CD4-positive, alpha-beta T cell (primary cell): ENCODE data around the gene HTD2. TPM values are rescaled to one million over a fixed set of nuclear protein-coding genes. Genes with fewer than 3 reads are reported as not detected.

Experiments used
- ATAC-seq: fragments of 200-7000 bp; cut with Tn5 transposase; one replicate; pipeline ENCODE4 v1.10.0; 2022; ENCODE audit warnings: mild to moderate bottlenecking; ENCODE audit not compliant: poor library complexity
- CTCF ChIA-PET: fragments of 350-600 bp; sonication (Branson Sonifier 250); formaldehyde crosslinking; loops from one replicate; lab custom pipeline; 2021; ENCODE audit warnings: antibody characterized with exemption, inconsistent platforms; lab: Charles Lee
- POLR2A ChIA-PET: fragments of 350-600 bp; sonication (Branson Sonifier 250); formaldehyde crosslinking; loops from one replicate; lab custom pipeline; 2021; ENCODE audit warnings: antibody characterized with exemption, inconsistent platforms; lab: Charles Lee
- DNase-seq, 14 experiments: peaks; one replicate each; pipeline ENCODE4 v3.0.0-alpha.2; 2013 to 2020; ENCODE audit warnings: mixed read lengths in 2 of 14
- H3K27ac ChIP-seq, 2 donors: one replicate each; pipeline versions ENCODE4 v1.5.1 to v1.7.0; 2013; ENCODE audit warnings: low read length in 2 of 2, low read depth in 1 of 2, mild to moderate bottlenecking in 1 of 2
- H3K27me3 ChIP-seq, 2 experiments: 1 replicate in 1 of 2; 2 replicates in 1 of 2; pipeline versions ENCODE4 v1.6.1 to v1.7.0; 2013; ENCODE audit warnings: low read length in 2 of 2, control low read depth in 1 of 2, mild to moderate bottlenecking in 1 of 2, moderate library complexity in 1 of 2; ENCODE audit not compliant: insufficient read depth in 2 of 2, control insufficient read depth in 1 of 2
- H3K36me3 ChIP-seq: one replicate; pipeline ENCODE4 v1.6.1; 2013; ENCODE audit warnings: low read length, control low read depth; ENCODE audit not compliant: insufficient read depth
- H3K4me1 ChIP-seq: one replicate; pipeline ENCODE4 v1.6.1; 2013; ENCODE audit warnings: low read length, control low read depth; ENCODE audit not compliant: insufficient read depth
- H3K4me3 ChIP-seq: one replicate; pipeline ENCODE4 v1.5.1; 2013; ENCODE audit warnings: mild to moderate bottlenecking, low read length, moderate library complexity
- H3K9me3 ChIP-seq, 2 experiments: 1 replicate in 1 of 2; 2 replicates in 1 of 2; pipeline versions ENCODE4 v1.6.1 to v1.7.0; 2013; ENCODE audit warnings: low read length in 2 of 2, mild to moderate bottlenecking in 2 of 2, control low read depth in 1 of 2, moderate library complexity in 1 of 2; ENCODE audit not compliant: control insufficient read depth in 1 of 2, insufficient read depth in 1 of 2
- H3K27ac Mint-ChIP-seq: one replicate; pipeline ENCODE4 v1.8.0; 2020; ENCODE audit warnings: mixed read lengths
- H3K27me3 Mint-ChIP-seq: one replicate; pipeline ENCODE4 v1.8.0; 2021; ENCODE audit warnings: mixed read lengths
- H3K36me3 Mint-ChIP-seq: one replicate; pipeline ENCODE4 v1.8.0; 2021; ENCODE audit warnings: low read depth, mixed read lengths
- H3K4me1 Mint-ChIP-seq: one replicate; pipeline ENCODE4 v1.8.0; 2021; ENCODE audit warnings: low read depth, mixed read lengths
- H3K4me3 Mint-ChIP-seq: one replicate; pipeline ENCODE4 v1.8.0; 2020; ENCODE audit warnings: mild to moderate bottlenecking, mixed read lengths
- H3K9me3 Mint-ChIP-seq: one replicate; pipeline ENCODE4 v1.8.0; 2020; ENCODE audit warnings: mixed read lengths
- CTCF ChIP-seq: fragments of 200-600 bp; IDR thresholded peaks from one replicate; pipeline ENCODE4 v1.8.0; 2022; ENCODE audit warnings: antibody characterized with exemption, mild to moderate bottlenecking
- intact Hi-C, 2 experiments: fragments of 100-400 bp; cut with DNase I in 1 of 2; cut with micrococcal nuclease in 1 of 2; formaldehyde crosslinking; loops; one replicate each; pipeline versions ENCODE4 v1.15.1 to v1.9.0; 2023 to 2025; cut with DNase I, micrococcal nuclease
- total RNA-seq, 174 experiments: library from RNA in 2 of 174; stranded (reverse) in 2 of 174; gene quantifications; one replicate each; pipeline ENCODE4 v1.2.3 and lab custom pipeline; 2021 to 2026

The HTD2 gene
- total RNA-seq, 2 experiments from 2014 or later = 7.2 to 7.3 TPM

DNA sequence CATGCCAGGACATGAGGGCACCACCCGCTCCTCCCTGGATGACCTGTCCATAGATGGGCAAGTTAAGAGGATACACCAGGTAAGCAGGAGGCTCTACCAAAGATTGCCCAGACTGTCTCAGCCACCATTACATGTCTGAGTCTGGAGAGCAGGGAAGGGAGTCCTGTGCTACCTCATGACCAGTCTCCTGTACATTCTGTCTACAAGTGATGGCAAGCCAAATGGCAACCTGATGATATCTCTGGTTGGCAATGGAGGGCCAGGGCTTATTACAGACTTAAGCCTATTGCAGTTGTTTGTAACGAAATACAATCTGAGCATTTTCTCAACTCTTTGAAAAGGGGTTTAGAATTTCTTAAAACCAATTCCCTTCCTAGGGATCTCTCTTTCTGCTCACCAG is 37.0 kb upstream of the HTD2 start:
- CTCF ChIA-PET = no interaction called here
- no peak overlapping the region for H3K27ac Mint-ChIP-seq
- Histone ChIP-seq H3K27me3 (no peaks in the 10 kb centered on the region), H3K27ac (no peak overlapping the region), H3K4me1 (no peaks in the 10 kb centered on the region), H3K4me3 (no peak overlapping the region), H3K9me3 (no peaks in the 10 kb centered on the region), H3K36me3 (peaks cover 3% of the 10 kb centered on the region)
- peaks cover 43% of the 10 kb centered on the region for H3K36me3 Mint-ChIP-seq
- no peaks in the 10 kb centered on the region for H3K27me3 Mint-ChIP-seq
- H3K4me1 Mint-ChIP-seq = no peaks in the 10 kb centered on the region
- no peak for ATAC-seq
- DNase-seq = no peak
- no peaks in the 10 kb centered on the region for H3K9me3 Mint-ChIP-seq
- no peak overlapping the region for H3K4me3 Mint-ChIP-seq
- POLR2A ChIA-PET = no interaction called here
- TF ChIP-seq CTCF = no peak
- intact Hi-C loops = no loop called here

DNA sequence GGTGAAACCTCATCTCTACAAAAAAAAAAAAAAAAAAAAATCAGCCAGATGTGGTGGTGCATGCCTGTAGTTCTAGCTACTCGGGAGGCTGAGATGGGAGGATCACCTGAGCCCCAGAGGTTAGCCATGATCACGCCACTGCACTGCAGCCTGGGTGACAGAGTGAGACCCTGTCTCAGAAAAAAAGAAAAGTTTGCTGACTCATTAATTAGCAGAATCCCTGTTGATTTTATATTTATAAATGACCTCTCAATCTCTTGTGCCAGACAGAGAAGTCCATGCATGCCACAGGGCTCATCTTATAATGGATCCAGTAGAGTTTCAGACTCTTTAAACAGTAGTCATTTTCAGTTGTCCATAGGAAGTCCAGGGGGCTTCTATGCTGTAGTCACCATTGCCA is 35.8 kb upstream of the HTD2 start:
- H3K27ac Mint-ChIP-seq = no peak overlapping the region
- Histone ChIP-seq H3K4me3 (no peak overlapping the region), H3K9me3 (no peaks in the 10 kb centered on the region), H3K4me1 (no peaks in the 10 kb centered on the region), H3K36me3 (peaks cover 3% of the 10 kb centered on the region), H3K27me3 (no peaks in the 10 kb centered on the region), H3K27ac (no peak overlapping the region)
- no peaks in the 10 kb centered on the region for H3K4me1 Mint-ChIP-seq
- DNase-seq = no peak
- ChIA-PET POLR2A (no interaction called here), CTCF (interaction anchor here (0.6 kb wide), 1 partner anchor 44 kb away, joined by 3 read pairs; no protein-coding TSS in a partner anchor)
- no peak for TF ChIP-seq CTCF
- H3K9me3 Mint-ChIP-seq = no peaks in the 10 kb centered on the region
- H3K36me3 Mint-ChIP-seq = peaks cover 51% of the 10 kb centered on the region
- intact Hi-C loops = no loop called here
- no peak for ATAC-seq
- H3K4me3 Mint-ChIP-seq = no peak overlapping the region
- no peaks in the 10 kb centered on the region for H3K27me3 Mint-ChIP-seq

- H3K36me3 ChIP-seq = peaks cover 3% of the 10 kb centered on the region
- DNase-seq (peak in 2 of 14 experiments; percentile 16 to 23), ATAC-seq (no peak)
- ChIA-PET CTCF (interaction anchor here (1.0 kb wide), 1 partner anchor 94 kb away, joined by 3 read pairs; no protein-coding TSS in a partner anchor), POLR2A (interaction anchor here (1.0 kb wide), 1 partner anchor 15 kb away, joined by 3 read pairs; no protein-coding TSS in a partner anchor)
- H3K27me3 Mint-ChIP-seq = no peaks in the 10 kb centered on the region
- TF ChIP-seq CTCF = no peak
- no peak overlapping the region for H3K27ac Mint-ChIP-seq
- intact Hi-C loops = no loop called here
- H3K4me3 ChIP-seq = no peak overlapping the region
- H3K4me1 Mint-ChIP-seq = no peaks in the 10 kb centered on the region
- H3K36me3 Mint-ChIP-seq = peaks cover 61% of the 10 kb centered on the region
- peaks cover 2% of the 10 kb centered on the region for H3K9me3 Mint-ChIP-seq
- no peaks in the 10 kb centered on the region for H3K27me3 ChIP-seq
- no peak overlapping the region for H3K4me3 Mint-ChIP-seq
- H3K27ac ChIP-seq = no peak overlapping the region
- no peaks in the 10 kb centered on the region for H3K9me3 ChIP-seq
- no peaks in the 10 kb centered on the region for H3K4me1 ChIP-seq
Observed at GRCh38 chr3:58271901-58272501, 34.3 kb upstream of the HTD2 start.
